WERI-Rb-1 (cell line): ENCODE results near the gene MAST3.

Experiments used
- DNase-seq: peaks from one replicate; pipeline ENCODE4 v3.0.0-alpha.2; 2020
- H3K27ac ChIP-seq: fragments of 250-450 bp; sonication (Bioruptor Pico); 2 replicates; pipeline ENCODE4 v1.5.1; 2020; ENCODE audit warnings: mild to moderate bottlenecking, moderate library complexity
- H3K27me3 ChIP-seq: fragments of 250-450 bp; sonication (Bioruptor Pico); 2 replicates; pipeline ENCODE4 v1.5.1; 2021; ENCODE audit warnings: mild to moderate bottlenecking, low read depth, moderate library complexity; ENCODE audit not compliant: insufficient read depth, severe bottlenecking
- H3K36me3 ChIP-seq: fragments of 250-450 bp; sonication (Bioruptor Pico); 2 replicates; pipeline ENCODE4 v1.5.1; 2020; ENCODE audit warnings: mild to moderate bottlenecking, moderate library complexity
- H3K4me3 ChIP-seq: 2 replicates; pipeline ENCODE4 v1.5.1; 2011; ENCODE audit warnings: low read depth, mild to moderate bottlenecking, control low read depth, low read length
- H3K9me3 ChIP-seq: fragments of 250-450 bp; sonication (Bioruptor Pico); 2 replicates; pipeline ENCODE4 v1.5.1; 2021; ENCODE audit warnings: mild to moderate bottlenecking, moderate library complexity; ENCODE audit not compliant: severe bottlenecking
- TF ChIP-seq, protein P1 (sequence below): IDR thresholded peaks from 2 replicates; pipeline ENCODE4 v1.5.1; 2011; ENCODE audit warnings: low read depth, mild to moderate bottlenecking, control low read depth, inconsistent platforms, low read length

The MAST3 gene

DNA sequence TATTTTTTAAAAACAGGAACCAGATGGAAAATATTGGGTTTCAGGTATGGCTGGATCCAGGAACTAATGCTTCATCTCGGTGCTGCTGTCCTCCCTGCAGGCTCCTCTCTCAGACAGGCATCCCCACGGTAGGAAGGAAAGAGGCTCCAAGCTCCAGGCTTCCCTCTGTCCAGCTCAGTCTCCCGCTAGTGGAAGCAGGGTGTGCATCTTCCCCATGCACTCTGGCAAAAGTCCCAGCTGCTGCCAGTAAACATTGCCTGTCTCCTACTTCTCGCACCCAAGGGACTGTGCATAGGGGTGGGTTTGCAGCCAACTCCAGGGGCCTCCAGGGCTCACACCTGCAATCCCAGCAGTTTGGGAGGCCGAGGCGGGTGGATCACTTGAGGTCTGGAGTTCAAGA, 40.0 kb upstream of the MAST3 start:
- Histone ChIP-seq H3K27me3 (no peaks in the 10 kb centered on the region), H3K4me3 (no peak overlapping the region), H3K36me3 (no peaks in the 10 kb centered on the region), H3K9me3 (no peaks in the 10 kb centered on the region), H3K27ac (no peak overlapping the region)
- TF ChIP-seq, protein P1, sequence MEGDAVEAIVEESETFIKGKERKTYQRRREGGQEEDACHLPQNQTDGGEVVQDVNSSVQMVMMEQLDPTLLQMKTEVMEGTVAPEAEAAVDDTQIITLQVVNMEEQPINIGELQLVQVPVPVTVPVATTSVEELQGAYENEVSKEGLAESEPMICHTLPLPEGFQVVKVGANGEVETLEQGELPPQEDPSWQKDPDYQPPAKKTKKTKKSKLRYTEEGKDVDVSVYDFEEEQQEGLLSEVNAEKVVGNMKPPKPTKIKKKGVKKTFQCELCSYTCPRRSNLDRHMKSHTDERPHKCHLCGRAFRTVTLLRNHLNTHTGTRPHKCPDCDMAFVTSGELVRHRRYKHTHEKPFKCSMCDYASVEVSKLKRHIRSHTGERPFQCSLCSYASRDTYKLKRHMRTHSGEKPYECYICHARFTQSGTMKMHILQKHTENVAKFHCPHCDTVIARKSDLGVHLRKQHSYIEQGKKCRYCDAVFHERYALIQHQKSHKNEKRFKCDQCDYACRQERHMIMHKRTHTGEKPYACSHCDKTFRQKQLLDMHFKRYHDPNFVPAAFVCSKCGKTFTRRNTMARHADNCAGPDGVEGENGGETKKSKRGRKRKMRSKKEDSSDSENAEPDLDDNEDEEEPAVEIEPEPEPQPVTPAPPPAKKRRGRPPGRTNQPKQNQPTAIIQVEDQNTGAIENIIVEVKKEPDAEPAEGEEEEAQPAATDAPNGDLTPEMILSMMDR, result no peak
- DNase-seq, result no peak

DNA sequence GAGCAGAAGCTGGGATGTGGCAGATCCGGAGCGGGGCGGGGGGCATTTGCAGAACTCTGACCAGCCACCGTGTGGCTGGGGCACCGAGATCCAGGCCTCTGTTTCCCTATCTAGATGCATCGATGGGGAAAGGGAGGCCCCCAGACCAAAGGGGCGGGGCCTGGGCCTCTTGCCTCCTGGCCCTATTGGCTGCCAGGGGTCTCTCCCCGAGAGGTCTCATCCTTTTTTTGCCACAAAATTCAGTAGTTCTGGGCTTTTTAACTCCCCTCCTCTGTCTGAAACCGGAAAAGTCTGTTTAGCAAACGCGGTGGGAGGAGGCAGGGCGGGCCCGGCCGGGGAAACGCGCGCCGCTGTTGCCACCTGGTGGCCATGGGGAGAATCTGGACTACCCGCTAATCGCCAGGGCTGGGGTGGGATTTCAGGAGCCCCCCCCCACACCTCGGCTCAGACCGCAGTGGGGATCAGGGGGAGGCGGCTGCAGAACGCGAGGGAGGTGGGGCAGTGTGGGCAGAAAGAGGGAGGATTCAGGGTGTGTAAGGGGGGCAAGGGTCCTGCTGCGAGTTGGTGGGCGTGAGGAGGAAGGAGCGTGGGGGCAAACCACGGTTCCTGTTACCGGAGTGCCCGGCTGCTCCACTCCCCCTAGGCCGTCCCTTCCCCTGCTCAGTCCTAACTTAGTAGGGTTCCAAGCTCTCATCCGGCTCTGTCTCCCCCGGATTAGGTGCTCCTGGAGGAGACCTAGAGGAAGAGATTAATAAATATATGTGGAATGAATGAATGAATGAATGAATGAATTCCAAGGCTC, 39.2 kb upstream of the MAST3 start:
- Histone ChIP-seq H3K4me3 (peak overlapping the region; percentile 39), H3K27me3 (no peaks in the 10 kb centered on the region), H3K27ac (peak overlapping the region; percentile 41), H3K36me3 (no peaks in the 10 kb centered on the region), H3K9me3 (no peaks in the 10 kb centered on the region)
- TF ChIP-seq, protein P1, result peak; percentile 80
- peak; percentile 73 for DNase-seq

DNA sequence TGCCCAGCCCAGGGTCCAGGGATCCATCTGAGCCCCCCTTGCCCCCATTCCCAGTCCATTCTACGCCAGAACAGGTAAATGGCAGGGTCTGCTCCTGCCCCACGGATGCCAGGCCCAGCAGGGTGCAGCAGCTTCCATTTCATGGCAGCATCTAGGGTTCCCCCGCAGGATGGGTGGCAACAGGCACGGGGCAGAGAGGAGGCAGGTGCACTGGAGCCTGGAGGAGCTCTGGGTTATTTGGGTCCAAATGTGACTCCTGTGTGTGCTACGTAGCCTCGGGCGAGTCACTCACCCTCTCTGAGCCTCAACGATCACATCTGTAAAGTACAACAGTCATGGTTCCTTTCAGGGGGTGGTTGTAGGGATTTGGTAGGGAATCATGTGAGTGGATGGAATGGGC, 38.3 kb upstream of the MAST3 start:
- H3K27me3 ChIP-seq, result no peaks in the 10 kb centered on the region
- DNase-seq, result no peak
- no peaks in the 10 kb centered on the region for H3K9me3 ChIP-seq
- TF ChIP-seq, protein P1, result no peak
- H3K27ac ChIP-seq, result no peak overlapping the region
- no peaks in the 10 kb centered on the region for H3K36me3 ChIP-seq
- H3K4me3 ChIP-seq, result no peak overlapping the region

DNA sequence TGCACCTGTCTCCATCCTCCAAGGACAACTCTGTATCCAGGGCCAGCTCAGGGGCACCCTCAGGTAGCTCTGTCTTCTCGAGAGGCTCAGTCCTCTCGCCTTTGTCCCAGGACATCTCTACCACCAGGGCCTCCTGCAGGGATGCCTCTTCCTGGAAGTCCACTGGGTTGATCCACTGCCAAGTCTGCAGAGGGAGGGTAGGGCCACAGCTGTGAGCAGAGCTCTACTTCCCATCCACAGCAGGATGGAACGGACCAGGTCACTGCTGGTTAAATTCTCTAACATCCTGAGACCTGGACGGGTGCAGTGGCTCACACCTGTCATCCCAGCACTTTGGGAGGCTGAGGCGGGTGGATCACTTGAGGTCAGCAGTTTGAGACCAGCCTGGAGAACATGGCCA, 37.7 kb upstream of the MAST3 start:
- Histone ChIP-seq H3K9me3 (no peaks in the 10 kb centered on the region), H3K27ac (no peak overlapping the region), H3K36me3 (no peaks in the 10 kb centered on the region), H3K27me3 (no peaks in the 10 kb centered on the region), H3K4me3 (no peak overlapping the region)
- DNase-seq, result no peak
- TF ChIP-seq, protein P1, result no peak

DNA sequence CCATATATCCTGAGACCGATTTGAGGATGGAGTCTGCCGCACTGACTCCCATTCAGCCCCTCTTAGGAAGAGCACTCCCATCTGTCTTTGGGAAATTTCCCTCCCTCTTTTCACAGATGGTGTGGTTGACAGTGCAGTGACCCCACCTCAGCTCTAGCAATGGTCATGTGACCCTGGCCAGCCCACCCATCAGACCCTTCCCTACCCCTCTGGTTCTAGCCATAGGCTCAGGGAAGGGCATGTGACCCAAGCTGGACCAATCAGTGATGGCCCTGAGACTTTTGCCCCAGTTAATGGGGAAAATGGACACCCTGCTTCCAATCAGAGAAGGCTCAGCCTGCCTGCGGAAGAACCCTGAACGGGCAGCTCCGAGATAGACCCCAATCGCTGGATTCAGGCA, 37.1 kb upstream of the MAST3 start:
- TF ChIP-seq, protein P1, result no peak
- DNase-seq, result peak; percentile 39
- Histone ChIP-seq H3K36me3 (no peaks in the 10 kb centered on the region), H3K27me3 (no peaks in the 10 kb centered on the region), H3K27ac (no peak overlapping the region), H3K9me3 (no peaks in the 10 kb centered on the region), H3K4me3 (no peak overlapping the region)

DNA sequence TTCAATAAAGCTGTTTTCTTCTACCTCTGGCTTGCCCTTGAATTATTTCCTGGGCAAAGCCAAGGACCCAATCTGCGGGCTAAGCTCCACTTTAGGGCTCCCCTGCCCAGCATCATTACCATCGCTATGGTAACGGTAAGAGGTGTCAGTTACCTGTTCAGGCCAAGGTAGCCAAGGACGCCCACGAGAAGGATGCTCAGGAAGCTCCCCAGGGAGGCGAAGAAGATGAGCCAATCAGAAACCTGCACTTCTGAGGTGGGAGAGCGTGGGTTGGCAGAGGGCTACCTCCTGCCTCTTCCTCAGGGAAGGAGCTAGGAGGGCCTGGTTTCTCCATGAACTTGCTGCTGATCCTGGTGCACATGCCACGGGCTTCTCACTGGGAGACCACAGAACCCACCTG, 35.5 kb upstream of the MAST3 start:
- H3K27me3 ChIP-seq, result no peaks in the 10 kb centered on the region
- no peak overlapping the region for H3K4me3 ChIP-seq
- H3K36me3 ChIP-seq, result no peaks in the 10 kb centered on the region
- no peak for DNase-seq
- H3K27ac ChIP-seq, result no peak overlapping the region
- TF ChIP-seq, protein P1, result no peak
- no peaks in the 10 kb centered on the region for H3K9me3 ChIP-seq
